Cardiac fibroblast (primary cell): ENCODE data around the gene GJB3.
"Not testable (repeated sequence)": the region's sequence is repeated elsewhere in the genome, so short reads cannot be mapped to it uniquely, and the experiment has no call there.

Experiments
- DNase-seq, 2 donors: peaks; one replicate each; pipeline versions ENCODE4 v3.0.0 to v3.0.0-alpha.2; 2010; ENCODE audit warnings: low read depth in 2 of 2
- H3K4me3 ChIP-seq, 2 donors: replicated peaks in 1 of 2; 1 replicate in 1 of 2; 2 replicates in 1 of 2; pipeline ENCODE4 v1.5.1; 2011; ENCODE audit warnings: low read depth in 2 of 2, low read length in 2 of 2, mild to moderate bottlenecking in 2 of 2, moderate library complexity in 1 of 2
- CTCF ChIP-seq: IDR thresholded peaks from one replicate; pipeline ENCODE4 v1.5.1; 2011; ENCODE audit warnings: low read depth, mild to moderate bottlenecking, low read length, inconsistent platforms

GJB3 gene

GRCh38 chr1:34808051-34808810, 27.2 kb downstream of the GJB3 start:
- TF ChIP-seq CTCF = no peak
- no peak overlapping the region for H3K4me3 ChIP-seq
- DNase-seq = no peak

GRCh38 chr1:34810781-34811180, 29.8 kb downstream of the GJB3 start:
- not testable (repeated sequence) for DNase-seq, H3K4me3 ChIP-seq

GRCh38 chr1:34816332-34816731, 35.3 kb downstream of the GJB3 start:
- TF ChIP-seq CTCF = no peak
- DNase-seq = no peak
- no peak overlapping the region for H3K4me3 ChIP-seq

- H3K4me3 ChIP-seq = no peak overlapping the region
- DNase-seq = no peak
- no peak for TF ChIP-seq CTCF
Measured at GRCh38 chr1:34816778-34817177, 35.8 kb downstream of the GJB3 start.

- not testable (repeated sequence) for DNase-seq, H3K4me3 ChIP-seq
Measured at GRCh38 chr1:34818862-34819261, 37.8 kb downstream of the GJB3 start.

- DNase-seq = no peak
- TF ChIP-seq CTCF = no peak
- H3K4me3 ChIP-seq = no peak overlapping the region
Measured at GRCh38 chr1:34822202-34822601, 41.2 kb downstream of the GJB3 start.

GRCh38 chr1:34824817-34825454, 43.9 kb downstream of the GJB3 start:
- no peak for DNase-seq
- no peak for TF ChIP-seq CTCF
- H3K4me3 ChIP-seq = no peak overlapping the region
